ENCODE measurements around the gene SLC22A1.

Gene SLC22A1

GRCh38 chr6:160173806-160174527 lies 52.4 kb downstream of the SLC22A1 start:
- H3K36me3 ChIP-seq (ENCODE audit: control insufficient read depth in 2 of 2, insufficient read depth in 1 of 2, low read length in 2 of 2): no peaks in the 10 kb centered on the region
- TF ChIP-seq ZBTB49 (tag by site-specific recombination; IDR thresholded peaks at IDR 0.05; ENCODE audit: low read depth): no peak
- no peak for TF ChIP-seq ZSCAN4 (tag by site-specific recombination; IDR thresholded peaks at IDR 0.05)
- TF ChIP-seq MEIS1 (CRISPR knock-in tag; IDR thresholded peaks at IDR 0.05; ENCODE audit: borderline replicate concordance): no peak
- no peak for TF ChIP-seq PBX3 (CRISPR knock-in tag; IDR thresholded peaks at IDR 0.05)
- no peak for TF ChIP-seq CTCF (tag by site-specific recombination; IDR thresholded peaks at IDR 0.05)
- no peak for TF ChIP-seq ZNF777 (tag by site-specific recombination; IDR thresholded peaks at IDR 0.05; ENCODE audit: borderline replicate concordance)
- no peak for TF ChIP-seq SALL2 (tag by site-specific recombination; IDR thresholded peaks at IDR 0.05; ENCODE audit: borderline replicate concordance)
- no peak for TF ChIP-seq ZNF792 (tag by site-specific recombination; IDR thresholded peaks at IDR 0.05)
- TF ChIP-seq ZBTB44 (tag by site-specific recombination; IDR thresholded peaks at IDR 0.05): no peak
- TF ChIP-seq ZBTB1 (tag by site-specific recombination; IDR thresholded peaks at IDR 0.05): no peak
- no peak for TF ChIP-seq ZNF423 (tag by site-specific recombination; IDR thresholded peaks at IDR 0.05)
- H3K4me1 ChIP-seq (ENCODE audit: control insufficient read depth, insufficient read depth, low read length): no peaks in the 10 kb centered on the region
- no peaks in the 10 kb centered on the region for H3K9me3 ChIP-seq (ENCODE audit: control insufficient read depth, insufficient read depth, low read depth, low read length)
- H3K4me3 ChIP-seq (ENCODE audit: low read depth, low read length): no peak overlapping the region
- no peak overlapping the region for H3K27ac ChIP-seq (ENCODE audit: extremely low read depth, low read depth, low read length)
- CTCF ChIA-PET: no interaction called here
- POLR2A ChIA-PET: no interaction called here

GRCh38 chr6:160174681-160175080 lies 53.1 kb downstream of the SLC22A1 start:
- CTCF ChIA-PET: interaction anchor here (0.7 kb wide), 1 partner anchor 456 kb away, joined by 3 read pairs; no protein-coding TSS in a partner anchor
- no peaks in the 10 kb centered on the region for H3K9me3 ChIP-seq (ENCODE audit: control insufficient read depth, insufficient read depth, low read depth, low read length)

More at GRCh38 chr6:160174681-160175080, 53.1 kb downstream of the SLC22A1 start:
- POLR2A ChIA-PET: no interaction called here
- no peaks in the 10 kb centered on the region for H3K36me3 ChIP-seq (ENCODE audit: control insufficient read depth in 2 of 2, insufficient read depth in 1 of 2, low read length in 2 of 2)
- H3K4me3 ChIP-seq (ENCODE audit: low read depth, low read length): no peak overlapping the region
- no peak overlapping the region for H3K27ac ChIP-seq (ENCODE audit: extremely low read depth, low read depth, low read length)
- TF ChIP-seq ZNF549 (tag by site-specific recombination; IDR thresholded peaks at IDR 0.05) (no peak), ZNF473 (tag by site-specific recombination; IDR thresholded peaks at IDR 0.05) (no peak), ZNF555 (tag by site-specific recombination; conservative IDR thresholded peaks at IDR 0.05) (no peak), ZNF132 (tag by site-specific recombination; IDR thresholded peaks at IDR 0.05; ENCODE audit: borderline replicate concordance) (no peak), ATF2 (tag by site-specific recombination; IDR thresholded peaks at IDR 0.05; ENCODE audit: low read depth) (no peak), ZSCAN23 (tag by site-specific recombination; IDR thresholded peaks at IDR 0.05) (no peak), ZNF701 (tag by site-specific recombination; IDR thresholded peaks at IDR 0.05) (no peak)
- no peaks in the 10 kb centered on the region for H3K4me1 ChIP-seq (ENCODE audit: control insufficient read depth, insufficient read depth, low read length)
